NCI-H460 (cell line): ENCODE measurements around the gene RSPH3. TPM values are rescaled to one million over a fixed set of nuclear protein-coding genes. Genes with fewer than 3 reads are reported as not detected.

Experiments used
- DNase-seq: peaks from one replicate; pipeline ENCODE4 v3.0.0-alpha.2; 2016; ENCODE audit warnings: low read depth; ENCODE audit errors: extremely low read depth
- small RNA-seq, 2 experiments: library from RNA; depleted of rRNA; stranded (forward); fragments of <200 nt; gene quantifications; one replicate each; pipeline ENCODE3, GENCODE V24; 2014
- total RNA-seq: library from RNA; depleted of rRNA; stranded (reverse); fragments of >200 nt; shearing (Covaris generic); gene quantifications from 2 replicates; pipeline ENCODE4 v1.2.3, GENCODE V29; 2014; rRNA removed

RSPH3 gene
- total RNA-seq, 1 experiment from 2014 or later = 1.9 TPM

DNA sequence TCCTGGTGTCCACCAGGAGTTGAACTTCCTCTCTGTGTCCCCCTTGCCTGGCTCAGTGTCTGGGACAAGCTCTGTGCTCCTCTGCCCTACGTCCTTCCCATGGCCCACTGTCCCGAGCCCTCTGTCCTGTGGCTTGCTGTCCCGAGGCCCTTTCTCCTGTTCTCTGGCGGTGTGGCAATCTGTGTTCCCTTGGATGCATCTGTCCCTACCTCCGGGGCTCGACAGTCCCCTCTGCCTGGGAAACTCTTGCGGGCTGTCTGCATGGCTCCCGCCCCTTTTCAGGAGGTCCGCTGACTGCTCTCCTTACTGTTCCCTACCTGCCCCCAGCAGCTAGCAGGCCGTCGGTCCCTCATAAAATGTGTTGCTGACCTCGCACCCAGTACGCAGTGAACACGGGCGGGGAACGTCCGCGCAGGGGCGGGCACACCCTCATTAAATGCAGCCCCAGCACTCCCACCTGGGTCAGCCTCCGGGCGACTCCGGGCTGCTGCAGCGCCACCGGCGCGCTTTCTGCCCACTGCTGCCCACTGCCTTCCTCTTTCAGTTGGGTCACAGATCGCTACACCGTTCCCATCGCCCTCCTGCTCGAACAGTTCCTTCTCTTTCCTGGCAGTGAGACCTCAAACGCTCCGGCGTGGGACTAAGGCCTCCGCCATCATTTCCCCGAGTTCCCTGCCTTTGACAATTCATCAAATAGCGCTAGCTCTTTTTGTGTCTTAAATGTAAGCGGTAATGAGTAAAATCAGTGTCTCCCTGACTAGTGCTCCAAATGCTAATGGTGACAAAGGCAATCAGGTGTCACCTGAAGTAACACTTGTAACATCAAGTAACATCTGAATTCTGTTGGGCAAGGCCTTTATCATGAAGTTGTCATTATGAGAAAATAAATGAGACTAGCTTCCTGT is 60.5 kb downstream of the RSPH3 start:
- no peak for DNase-seq

DNA sequence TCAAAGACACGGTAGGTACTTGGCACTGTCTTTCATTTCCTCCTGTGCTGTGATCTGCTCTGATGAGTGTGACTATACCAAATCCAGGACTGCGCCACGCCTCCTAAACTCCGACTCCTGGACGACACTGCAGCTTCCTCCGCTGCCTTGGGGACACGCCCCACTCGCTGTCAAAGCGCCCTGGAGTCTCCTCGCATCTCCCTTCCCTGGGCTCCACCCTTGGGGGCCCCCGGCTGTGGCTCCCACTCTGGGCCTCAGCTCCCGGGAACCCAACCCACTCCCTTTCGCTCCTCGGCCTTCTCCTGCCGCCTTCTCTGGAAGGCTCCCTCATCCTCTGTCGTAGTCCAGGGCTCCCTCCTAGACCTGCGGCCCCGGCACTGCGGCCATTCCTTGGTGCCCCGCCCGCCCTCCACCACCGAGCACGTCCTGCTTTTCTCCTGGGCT is 61.2 kb downstream of the RSPH3 start:
- DNase-seq = no peak

GRCh38 chr6:158938220-158938619 is 61.8 kb downstream of the RSPH3 start:
- DNase-seq = no peak

DNA sequence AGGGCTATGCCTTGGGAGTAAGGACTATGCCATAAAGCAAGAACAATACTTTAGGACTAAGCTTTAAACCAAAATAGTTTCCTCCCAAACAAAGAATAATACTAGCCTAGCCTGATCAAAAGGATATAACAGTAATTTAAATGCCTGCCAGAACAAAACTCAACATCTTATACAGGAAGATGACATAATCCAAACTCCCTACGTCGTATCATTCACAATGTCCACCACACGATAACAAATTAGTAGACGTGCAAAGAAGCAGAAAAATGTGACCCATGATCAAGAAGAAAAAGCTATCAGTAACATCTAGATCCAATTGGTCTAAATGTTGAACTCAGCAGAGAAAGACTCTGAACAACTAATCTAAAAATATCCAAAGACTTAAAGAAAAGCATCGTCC is 65.8 kb downstream of the RSPH3 start:
- DNase-seq = no peak

- no peak for DNase-seq
These were observed 66.9 kb downstream of the RSPH3 start for GRCh38 chr6:158933079-158933595.

- no peak for DNase-seq
These were observed 71.9 kb downstream of the RSPH3 start for GRCh38 chr6:158928068-158928467.

DNA sequence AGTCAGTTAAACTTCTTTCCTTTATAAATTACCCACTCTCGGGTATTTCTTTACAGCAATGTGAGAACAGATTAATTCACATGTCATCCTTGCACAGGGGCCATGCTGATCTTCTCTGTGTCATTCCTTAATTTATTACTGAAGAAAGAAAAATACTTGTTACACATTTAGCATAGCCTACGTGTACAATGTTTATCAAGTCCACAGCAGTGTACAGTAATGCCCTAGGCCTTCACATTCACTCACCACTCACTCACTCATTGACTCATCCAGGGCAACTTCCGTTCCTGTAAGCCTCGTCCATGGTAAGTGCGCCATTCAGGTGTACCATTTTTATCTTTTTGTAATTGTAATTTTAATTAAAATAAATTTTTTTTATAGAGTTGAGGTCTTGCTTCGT is 73.6 kb downstream of the RSPH3 start:
- DNase-seq = no peak

- no peak for DNase-seq
These were observed 75.2 kb downstream of the RSPH3 start for GRCh38 chr6:158924499-158925455.

DNA sequence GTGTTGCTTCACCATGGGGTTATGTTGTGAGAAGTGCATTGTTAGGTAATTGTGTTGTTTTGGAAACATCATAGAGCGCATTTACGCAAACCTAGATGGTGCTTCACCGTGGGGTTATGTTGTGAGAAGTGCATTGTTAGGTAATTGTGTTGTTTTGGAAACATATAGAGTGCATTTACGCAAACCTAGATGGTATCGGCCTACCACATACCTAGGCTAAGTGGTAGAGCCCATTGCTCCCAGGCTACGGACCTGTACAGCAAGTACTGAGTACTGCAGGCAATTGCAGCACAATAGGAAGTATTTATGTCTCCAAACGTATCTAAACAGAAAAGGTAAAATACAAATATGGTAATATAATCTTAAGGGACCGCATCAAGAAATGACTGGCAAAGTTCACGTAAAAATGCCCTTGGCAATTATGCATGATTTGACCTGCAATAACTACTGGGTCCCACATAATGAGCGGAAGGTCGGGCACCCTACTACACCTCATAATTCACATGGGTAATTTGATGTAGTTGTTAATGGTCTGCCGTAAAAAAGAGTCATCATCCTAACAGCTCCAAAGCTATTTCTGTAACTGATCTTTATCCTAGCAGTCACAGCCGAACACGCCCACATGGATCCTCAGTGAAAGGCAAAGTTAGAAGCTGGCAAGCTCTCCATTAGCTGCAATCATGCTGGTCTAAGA is 76.0 kb downstream of the RSPH3 start:
- no peak for DNase-seq

Small RNA genes lying within 50 kb of the gene (small RNA-seq; reads per million reads assigned to genes)
- 0 to 0.02 reads per million in 2 experiments for gene RNU6-293P

Other genes starting within 250 kb of the RSPH3 start
- 198 and 231 TPM in 2 replicates for gene EZR, start 180.8 kb downstream of the RSPH3 start, total RNA-seq
- not detected in 2 replicates for gene TAGAP, start 44.8 kb upstream of the RSPH3 start, total RNA-seq
- gene FNDC1, start 169.2 kb upstream of the RSPH3 start, total RNA-seq = not detected in 2 replicates